NB4 (cell line): ENCODE data around the gene PHKB.

ENCODE experiments used
- POLR2A ChIP-seq: IDR thresholded peaks from 2 replicates; pipeline ENCODE4 v1.6.1; 2011; ENCODE audit warnings: mild to moderate bottlenecking; ENCODE audit not compliant: insufficient read length; ENCODE audit errors: extremely low read depth
- TF ChIP-seq, protein P1 (sequence below): IDR thresholded peaks from one replicate; pipeline ENCODE4 v1.5.1; 2012; ENCODE audit warnings: low read depth, low read length

DNA sequence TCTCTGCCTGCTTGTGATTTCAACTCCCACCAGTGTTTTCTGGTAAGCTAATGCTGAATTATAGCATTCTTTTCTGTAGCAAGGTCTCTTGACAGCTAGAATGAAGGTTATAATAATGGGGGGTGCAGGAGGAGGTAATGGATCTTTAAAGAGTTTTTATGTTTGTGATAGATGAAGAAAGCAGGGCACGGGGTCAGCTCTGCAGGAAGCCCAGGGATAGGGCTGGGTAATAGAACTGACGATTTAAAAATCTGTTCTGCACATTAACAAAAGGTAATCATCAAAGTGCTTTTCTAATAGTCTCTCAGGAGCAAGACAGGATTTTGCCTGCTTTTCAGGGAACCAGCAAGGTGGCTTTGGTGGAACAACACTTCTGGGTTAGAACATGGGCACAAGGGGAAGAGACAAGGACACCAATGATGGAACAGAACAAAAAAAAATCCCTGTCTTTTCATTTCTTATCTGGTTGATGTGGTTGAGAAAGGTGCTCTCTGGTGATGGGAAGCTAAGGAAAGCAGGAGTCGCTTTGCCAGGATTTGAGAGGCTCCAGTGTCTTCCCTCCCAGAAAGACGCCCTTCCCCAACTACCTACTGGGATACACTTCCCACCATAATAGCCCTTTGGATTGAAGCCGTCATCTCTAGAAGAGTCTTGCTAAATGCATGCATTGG is 263.1 kb downstream of the PHKB start:
- no peak for TF ChIP-seq POLR2A
- TF ChIP-seq, protein P1, sequence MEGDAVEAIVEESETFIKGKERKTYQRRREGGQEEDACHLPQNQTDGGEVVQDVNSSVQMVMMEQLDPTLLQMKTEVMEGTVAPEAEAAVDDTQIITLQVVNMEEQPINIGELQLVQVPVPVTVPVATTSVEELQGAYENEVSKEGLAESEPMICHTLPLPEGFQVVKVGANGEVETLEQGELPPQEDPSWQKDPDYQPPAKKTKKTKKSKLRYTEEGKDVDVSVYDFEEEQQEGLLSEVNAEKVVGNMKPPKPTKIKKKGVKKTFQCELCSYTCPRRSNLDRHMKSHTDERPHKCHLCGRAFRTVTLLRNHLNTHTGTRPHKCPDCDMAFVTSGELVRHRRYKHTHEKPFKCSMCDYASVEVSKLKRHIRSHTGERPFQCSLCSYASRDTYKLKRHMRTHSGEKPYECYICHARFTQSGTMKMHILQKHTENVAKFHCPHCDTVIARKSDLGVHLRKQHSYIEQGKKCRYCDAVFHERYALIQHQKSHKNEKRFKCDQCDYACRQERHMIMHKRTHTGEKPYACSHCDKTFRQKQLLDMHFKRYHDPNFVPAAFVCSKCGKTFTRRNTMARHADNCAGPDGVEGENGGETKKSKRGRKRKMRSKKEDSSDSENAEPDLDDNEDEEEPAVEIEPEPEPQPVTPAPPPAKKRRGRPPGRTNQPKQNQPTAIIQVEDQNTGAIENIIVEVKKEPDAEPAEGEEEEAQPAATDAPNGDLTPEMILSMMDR, result no peak
